Epidermal melanocyte (primary cell): ENCODE measurements around the gene ELMO1.

Experiments used
- DNase-seq: peaks from one replicate; pipeline ENCODE4 v3.0.0; 2011; ENCODE audit warnings: low spot score; ENCODE audit not compliant: insufficient read length

The ELMO1 gene

DNA sequence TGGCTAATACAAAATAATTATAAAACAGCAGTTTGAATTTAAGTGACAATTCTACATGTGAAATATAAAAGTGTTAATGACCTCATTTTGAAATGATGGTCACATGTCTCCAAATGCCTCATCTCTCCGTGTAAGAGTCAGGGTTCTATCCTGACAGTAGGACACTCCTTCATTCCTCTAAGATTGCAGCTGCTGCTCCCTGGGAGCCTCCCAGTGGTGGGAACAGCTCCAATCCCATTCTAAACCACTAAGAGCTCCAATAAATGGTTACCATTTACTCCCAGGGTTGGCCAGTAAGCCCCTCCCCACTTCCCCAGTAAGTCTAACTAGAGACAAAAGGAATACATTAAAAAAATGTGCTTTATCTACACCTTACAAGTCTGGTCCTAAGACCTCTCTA lies 379.8 kb downstream of the ELMO1 start:
- no peak for DNase-seq

GRCh38 chr7:37068038-37068437 lies 380.6 kb downstream of the ELMO1 start:
- no peak for DNase-seq

GRCh38 chr7:37065779-37066271 lies 382.8 kb downstream of the ELMO1 start:
- no peak for DNase-seq

- DNase-seq = no peak
Measured at GRCh38 chr7:37062560-37062859, 386.2 kb downstream of the ELMO1 start.

GRCh38 chr7:37061849-37062559 lies 386.7 kb downstream of the ELMO1 start:
- DNase-seq = no peak

GRCh38 chr7:37056234-37056912 lies 392.3 kb downstream of the ELMO1 start:
- DNase-seq = no peak

- DNase-seq = no peak
Measured at GRCh38 chr7:37054624-37055241, 393.9 kb downstream of the ELMO1 start.

GRCh38 chr7:37052705-37053104 lies 396.0 kb downstream of the ELMO1 start:
- no peak for DNase-seq

DNA sequence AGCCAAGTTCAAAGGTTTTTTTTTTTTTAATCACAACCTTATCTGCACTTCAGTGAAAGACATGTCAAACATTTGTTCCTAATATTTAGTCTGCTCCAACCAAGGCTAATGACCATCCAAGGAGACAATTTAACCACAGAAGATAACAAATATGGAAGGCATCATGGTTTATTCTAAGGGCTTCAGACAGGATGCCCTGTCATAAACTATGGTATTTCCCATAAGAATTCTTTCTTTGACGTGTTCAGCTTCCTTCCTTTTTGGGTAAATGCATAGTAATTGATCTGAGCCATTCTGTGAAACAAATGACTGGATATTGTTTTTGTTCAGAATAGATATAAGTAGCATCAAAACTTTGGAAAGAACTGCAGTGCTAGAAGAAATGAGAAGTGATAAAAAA lies 397.9 kb downstream of the ELMO1 start:
- no peak for DNase-seq

DNA sequence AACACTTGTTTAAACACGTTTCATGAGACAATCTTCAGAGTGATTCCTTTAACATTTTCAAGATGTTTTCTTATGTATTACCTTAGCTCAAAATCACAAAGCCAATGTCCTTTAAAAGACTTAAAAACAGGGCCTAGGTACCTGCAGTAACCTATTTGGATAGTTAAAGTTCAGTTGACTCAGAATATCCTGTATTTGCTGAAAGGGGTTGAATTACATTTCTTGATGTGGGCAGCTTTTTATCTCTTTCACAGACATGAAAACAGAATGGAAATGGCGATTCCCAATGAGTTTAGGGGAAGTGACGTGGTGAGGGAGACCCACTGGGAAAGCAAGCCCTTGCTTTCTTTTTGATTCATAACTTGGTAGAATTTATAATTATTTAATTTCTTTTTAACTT lies 400.0 kb downstream of the ELMO1 start:
- DNase-seq = no peak

DNA sequence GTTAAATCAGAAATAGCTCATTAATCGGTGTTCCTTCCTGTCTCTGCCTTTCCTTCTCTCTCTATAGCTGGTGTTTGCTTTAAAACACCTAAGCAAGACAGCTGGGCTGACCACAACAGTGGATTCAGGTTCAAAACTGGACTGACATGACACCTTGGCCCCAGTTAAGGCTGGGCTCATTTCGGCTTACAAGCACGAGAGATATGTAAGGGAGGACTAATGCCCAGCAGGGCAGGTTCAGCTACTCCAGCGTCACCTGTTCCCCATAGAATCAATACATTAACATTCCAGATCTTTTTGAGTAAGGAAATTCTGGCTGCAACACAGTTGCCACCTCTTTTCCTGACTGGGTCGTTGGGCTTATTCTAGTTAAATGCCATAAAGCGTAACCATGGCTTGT lies 401.4 kb downstream of the ELMO1 start:
- DNase-seq = no peak

GRCh38 chr7:37046531-37047079 lies 402.1 kb downstream of the ELMO1 start:
- DNase-seq = no peak

- no peak for DNase-seq
Measured at GRCh38 chr7:37045681-37046179, 402.9 kb downstream of the ELMO1 start.

- DNase-seq = no peak
Measured at GRCh38 chr7:37041461-37041860, 407.2 kb downstream of the ELMO1 start.

DNA sequence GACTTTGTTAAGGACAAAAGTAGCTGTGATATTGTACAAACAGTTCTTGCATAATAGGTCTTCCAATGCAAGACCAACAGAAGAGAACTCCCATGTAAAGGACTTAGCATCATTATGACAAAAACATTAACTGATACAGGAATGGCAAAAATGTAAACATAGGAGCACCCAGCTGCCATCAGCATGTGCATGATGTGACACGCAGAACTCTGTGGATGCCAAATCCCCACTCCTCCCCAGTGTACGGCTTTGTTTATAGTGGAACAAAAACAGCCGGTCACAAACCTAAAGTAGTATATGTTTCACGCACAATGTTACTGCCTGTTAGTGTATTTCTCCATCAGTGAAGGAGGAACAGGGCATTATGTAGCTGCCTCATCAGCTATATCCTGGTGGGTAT lies 408.3 kb downstream of the ELMO1 start:
- DNase-seq = no peak

GRCh38 chr7:37039131-37039749 lies 409.4 kb downstream of the ELMO1 start:
- DNase-seq = no peak

GRCh38 chr7:37038706-37039105 lies 410.0 kb downstream of the ELMO1 start:
- DNase-seq = no peak

DNA sequence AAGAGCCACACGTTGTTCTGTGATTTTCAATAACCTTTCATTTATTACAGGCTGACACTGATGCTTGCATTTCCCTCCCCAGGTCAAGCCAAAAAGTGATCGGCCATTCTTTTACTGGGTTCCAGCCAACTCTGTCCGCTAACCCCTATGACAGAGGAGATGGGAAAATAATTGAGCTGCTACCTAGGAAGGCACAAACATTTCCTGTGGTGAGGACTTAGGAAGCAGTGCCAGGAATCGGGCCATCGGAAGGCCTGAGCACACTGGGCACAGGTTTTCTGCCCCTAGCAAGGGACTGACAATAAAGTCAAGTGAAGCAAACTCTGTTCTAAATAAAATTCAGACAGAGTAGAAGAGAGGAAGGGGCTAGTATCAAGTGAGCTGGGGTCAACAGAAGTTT lies 411.4 kb downstream of the ELMO1 start:
- DNase-seq = no peak

GRCh38 chr7:37035631-37036030 lies 413.0 kb downstream of the ELMO1 start:
- DNase-seq = no peak

DNA sequence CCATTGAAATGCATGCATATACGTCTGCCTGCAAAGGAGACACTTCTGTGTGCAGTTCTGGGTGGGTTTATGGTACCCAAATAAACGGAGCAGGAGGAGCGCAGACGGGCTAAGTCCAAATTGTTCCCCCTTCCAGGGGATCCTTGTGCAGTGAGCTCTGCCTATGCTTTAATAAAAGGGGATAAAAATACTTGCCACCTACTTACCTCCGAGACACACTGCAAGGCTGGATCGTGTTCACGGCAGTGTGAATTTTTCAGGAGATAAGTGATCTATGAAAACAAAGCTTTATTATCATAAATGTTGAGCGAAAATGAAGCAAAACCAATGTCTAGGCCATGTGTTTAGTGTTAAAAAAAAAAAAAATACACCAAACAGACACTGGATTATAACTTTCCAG lies 415.5 kb downstream of the ELMO1 start:
- DNase-seq = no peak

GRCh38 chr7:37032258-37032601 lies 416.4 kb downstream of the ELMO1 start:
- no peak for DNase-seq
